GM10266 (cell line): ENCODE measurements around the gene IER2.
"Not testable (repeated sequence)": the region's sequence is repeated elsewhere in the genome, so short reads cannot be mapped to it uniquely, and the experiment has no call there.

Source experiments
- DNase-seq: peaks from one replicate; pipeline ENCODE4 v3.0.0; 2012; ENCODE audit errors: extremely low spot score
- TF ChIP-seq, protein P1 (sequence below): IDR thresholded peaks from 2 replicates; pipeline ENCODE4 v1.5.1; 2012; ENCODE audit warnings: mild to moderate bottlenecking, low read depth; ENCODE audit not compliant: control insufficient read depth, insufficient read depth; ENCODE audit errors: missing control alignments

Gene IER2

DNA sequence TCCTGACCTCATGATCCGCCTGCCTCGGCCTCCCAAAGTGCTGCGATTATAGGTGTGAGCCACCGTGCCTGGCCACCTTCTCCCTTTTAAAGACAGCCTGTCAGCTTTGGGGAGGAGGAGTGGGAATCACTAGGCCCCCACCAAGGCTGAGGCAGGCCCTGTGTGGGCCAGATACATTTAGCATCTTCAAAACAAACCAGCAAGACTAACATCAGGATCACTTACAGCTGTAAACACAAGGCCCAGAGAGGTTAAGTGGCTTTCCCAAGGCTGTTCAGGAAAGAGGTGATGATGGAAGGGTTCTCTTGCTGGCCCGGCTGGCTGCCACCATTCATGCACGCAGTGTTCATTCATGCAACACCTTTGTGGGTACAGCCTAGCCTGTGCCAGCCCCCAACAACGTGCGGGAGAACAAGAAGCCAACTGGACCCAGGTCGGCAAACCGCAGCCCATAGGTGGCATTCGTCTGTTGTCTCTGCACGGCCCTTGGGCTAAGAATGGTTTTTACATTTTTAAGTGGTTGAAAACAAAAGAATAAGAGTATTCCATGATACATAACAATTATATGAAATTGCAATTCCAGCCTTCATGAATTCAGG lies 23.0 kb downstream of the IER2 start:
- TF ChIP-seq, protein P1, sequence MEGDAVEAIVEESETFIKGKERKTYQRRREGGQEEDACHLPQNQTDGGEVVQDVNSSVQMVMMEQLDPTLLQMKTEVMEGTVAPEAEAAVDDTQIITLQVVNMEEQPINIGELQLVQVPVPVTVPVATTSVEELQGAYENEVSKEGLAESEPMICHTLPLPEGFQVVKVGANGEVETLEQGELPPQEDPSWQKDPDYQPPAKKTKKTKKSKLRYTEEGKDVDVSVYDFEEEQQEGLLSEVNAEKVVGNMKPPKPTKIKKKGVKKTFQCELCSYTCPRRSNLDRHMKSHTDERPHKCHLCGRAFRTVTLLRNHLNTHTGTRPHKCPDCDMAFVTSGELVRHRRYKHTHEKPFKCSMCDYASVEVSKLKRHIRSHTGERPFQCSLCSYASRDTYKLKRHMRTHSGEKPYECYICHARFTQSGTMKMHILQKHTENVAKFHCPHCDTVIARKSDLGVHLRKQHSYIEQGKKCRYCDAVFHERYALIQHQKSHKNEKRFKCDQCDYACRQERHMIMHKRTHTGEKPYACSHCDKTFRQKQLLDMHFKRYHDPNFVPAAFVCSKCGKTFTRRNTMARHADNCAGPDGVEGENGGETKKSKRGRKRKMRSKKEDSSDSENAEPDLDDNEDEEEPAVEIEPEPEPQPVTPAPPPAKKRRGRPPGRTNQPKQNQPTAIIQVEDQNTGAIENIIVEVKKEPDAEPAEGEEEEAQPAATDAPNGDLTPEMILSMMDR: no peak

DNA sequence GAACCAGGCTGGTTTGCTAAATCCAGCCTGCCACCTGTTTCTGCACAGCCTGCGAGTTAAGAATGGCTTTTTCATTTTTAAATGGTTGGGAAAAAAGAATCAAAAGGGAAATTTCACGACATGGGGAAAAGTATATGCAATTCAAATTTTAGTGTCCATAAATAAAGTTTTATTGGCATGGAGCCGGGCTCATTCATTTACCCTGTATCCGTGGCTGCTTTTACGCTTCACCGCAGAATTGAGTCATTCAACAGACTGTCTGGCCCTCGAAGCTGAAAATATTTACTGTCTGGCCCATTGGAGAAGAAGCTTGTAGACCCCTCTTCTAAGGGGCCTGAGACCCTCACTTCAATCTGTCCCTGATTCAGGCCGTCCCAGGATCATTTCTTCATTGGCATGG lies 26.1 kb downstream of the IER2 start:
- TF ChIP-seq, protein P1: no peak
- DNase-seq: no peak

More for the DNA sequence above, 23.0 kb downstream of the IER2 start:
- no peak for DNase-seq

DNA sequence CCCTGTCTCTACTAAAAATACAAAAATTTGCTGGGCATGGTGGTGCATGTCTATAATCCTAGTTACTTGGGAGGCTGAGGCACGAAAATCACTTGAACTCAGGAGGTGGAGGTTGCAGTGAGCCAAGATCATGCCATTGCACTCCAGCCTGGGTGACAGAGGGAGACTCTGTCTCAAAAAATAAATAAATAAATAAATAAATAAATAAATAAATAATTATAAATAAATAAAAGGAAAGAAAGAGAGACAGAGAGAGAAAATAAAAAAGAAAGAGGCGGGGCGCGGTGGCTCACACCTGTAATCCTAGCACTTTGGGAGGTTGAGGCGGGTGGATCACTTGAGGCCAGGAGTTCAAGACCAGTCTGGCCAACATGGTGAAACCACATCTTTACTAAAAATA lies 27.4 kb downstream of the IER2 start:
- not testable (repeated sequence) for DNase-seq

DNA sequence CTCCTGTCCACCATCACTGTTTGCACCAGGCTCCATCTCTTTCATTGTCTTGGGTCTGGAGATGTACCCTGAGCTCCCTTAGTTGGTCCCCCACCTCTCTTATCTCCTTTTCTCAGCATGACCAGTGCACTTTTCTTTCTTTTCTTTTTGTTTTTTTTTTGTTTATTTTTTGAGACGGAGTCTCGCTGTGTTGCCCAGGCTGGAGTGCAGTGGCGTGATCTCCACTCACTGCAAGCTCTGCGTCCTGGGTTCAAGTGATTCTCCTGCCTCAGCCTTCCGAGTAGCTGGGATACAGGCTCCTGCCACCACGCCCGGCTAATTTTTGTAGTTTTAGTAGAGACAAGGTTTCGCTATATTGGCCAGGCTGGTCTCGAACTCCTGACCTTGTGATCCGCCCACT lies 28.1 kb downstream of the IER2 start:
- DNase-seq: not testable (repeated sequence)

DNA sequence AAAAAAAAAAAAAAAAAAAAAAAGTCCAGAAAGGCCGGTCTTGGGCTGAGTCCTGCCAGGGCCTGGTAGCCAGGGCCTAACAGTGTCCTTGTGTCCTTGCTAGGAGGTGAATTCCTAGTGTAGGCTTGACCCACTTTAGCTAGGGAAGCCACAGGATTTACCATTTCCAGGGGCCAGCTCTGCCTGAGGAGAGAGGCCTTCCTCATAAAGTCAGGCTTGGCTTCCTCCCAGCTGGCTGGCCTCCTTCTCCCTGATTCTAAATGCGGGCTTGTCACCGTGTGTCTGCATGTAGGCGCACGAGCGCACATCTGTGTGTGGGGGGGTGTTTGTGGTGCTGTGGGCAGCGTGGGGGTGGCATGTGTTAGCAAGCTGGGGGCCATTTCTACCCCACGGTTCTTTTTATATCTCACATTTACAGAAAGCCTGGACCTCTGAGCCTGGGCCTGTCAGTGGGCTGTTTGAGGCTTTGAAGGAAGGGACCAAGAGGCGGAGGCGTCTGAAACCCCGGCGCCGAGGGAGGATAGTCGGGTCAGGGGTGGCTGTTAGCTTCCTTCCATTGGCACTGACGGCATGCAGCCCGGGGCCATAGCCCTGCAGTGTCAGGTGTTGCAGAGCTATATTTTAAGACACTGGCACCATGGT lies 31.7 kb downstream of the IER2 start:
- TF ChIP-seq, protein P1: no peak
- DNase-seq: peak; percentile 71

DNA sequence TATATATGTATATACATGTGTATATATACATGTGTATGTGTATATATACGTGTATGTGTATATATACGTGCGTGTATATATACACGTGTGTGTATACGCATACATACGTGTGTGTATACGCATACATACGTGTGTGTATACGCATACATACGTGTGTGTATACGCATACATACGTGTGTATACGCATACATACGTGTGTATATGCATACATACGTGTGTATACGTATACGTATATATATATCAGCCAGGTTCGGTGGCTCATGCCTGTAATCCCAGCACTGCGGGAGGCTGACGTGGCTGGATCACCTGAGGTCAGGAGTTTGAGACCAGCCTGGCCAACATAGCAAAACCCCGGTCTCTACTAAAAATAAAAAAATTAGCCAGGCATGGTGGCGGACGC lies 34.7 kb downstream of the IER2 start:
- not testable (repeated sequence) for DNase-seq

DNA sequence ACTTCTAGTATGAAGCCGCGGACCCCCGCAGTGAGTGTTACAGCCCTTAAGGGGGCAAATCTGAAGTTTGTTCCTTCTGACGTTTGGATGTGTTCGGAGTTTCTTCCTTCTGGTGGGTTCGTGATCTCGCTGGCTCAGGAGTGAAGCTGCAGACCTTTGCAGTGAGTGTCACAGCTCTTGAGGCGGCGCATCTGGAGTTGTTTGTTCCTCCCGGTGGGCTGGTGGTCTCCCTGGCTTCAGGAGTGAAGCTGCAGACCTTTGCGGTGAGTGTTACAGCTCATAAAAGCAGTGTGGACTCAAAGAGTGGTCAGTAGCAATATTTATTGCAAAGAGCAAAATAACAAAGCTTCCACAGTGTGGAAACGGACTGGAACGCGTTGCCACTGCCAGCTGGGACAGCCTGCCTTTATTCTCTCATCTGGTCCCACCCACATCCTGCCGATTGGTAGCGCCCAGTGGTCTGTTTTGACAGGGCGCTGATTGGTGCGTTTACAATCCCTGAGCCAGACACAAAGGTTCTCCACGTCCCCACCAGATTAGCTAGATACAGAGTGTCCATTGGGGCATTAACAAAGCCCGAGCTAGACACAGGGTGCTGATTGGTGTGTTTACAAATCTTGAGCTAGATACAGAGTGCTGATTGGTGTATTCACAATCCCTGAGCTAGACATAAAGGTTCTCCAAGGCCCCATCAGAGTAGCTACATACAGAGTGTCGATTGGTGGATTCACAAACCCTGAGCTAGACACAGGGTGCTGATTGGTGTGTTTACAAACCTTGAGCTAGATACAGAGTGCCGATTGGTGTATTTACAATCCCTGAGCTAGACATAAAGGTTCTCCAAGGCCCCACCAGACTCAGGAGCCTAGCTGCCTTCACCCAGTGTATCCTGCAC lies 35.8 kb downstream of the IER2 start:
- DNase-seq: not testable (repeated sequence)

DNA sequence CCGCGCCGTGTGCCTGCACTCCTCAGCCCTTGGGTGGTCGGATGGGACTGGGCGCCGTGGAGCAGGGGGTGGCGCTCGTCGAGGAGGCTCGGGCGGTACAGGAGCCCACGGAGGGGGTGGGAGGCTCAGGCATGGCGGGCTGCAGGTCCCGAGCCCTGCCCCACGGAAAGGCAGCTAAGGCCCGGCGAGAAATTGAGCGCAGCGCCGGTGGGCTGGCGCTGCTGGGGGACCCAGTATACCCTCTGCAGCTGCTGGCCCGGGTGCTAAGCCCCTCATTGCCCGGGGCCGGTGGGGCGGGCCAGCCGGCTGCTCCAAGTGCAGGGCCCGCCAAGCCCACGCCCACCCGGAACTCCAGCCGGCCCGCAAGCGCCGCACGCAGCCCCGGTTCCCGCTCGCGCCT lies 36.5 kb downstream of the IER2 start:
- not testable (repeated sequence) for DNase-seq

DNA sequence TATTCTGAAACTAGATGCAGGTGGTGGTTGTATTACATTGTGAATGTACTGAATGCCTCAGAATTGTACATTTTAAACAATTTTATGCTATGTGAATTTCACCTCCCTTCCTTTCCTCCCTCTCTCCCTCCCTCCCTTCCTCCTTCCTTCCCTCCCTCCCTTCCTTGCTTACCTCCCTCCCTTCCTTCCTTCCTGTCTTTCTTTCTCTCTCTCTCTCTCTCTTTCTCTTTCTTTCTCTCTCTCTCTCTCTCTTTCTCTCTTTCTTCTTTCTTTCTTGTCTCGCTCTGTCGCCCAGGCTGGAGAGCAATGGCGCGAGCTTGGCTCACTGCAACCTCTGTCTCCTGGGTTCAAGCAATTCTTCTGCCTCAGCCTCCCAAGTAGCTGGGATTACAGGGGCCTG lies 37.2 kb downstream of the IER2 start:
- no peak for DNase-seq
- TF ChIP-seq, protein P1: no peak

DNA sequence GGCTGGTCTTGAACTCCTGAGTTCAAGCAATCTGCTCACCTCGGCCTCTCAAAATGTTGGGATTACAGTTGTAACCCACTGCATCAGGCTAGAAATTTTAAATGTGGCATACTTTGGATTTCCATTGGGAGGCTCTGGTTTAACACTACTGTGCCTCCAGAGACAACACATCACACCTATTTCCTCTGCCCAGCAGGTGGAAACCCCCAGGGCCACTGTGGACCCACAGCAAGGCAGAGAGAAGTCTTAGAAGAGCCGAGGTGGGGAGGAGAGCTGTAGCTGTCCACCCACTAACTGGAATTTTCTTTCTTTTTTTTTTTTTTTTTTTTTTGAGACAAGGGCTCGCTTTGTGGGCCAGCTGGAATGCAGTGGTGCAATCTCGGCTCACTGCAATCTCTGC lies 39.4 kb downstream of the IER2 start:
- DNase-seq: peak; percentile 23
- TF ChIP-seq, protein P1: no peak
